GM19468 (cell line): ENCODE data around the gene CPLANE2.
A peak's percentile ranks its signal among the peaks of the same experiment; 100 is the strongest.
"Not testable (repeated sequence)": the region's sequence is repeated elsewhere in the genome, so short reads cannot be mapped to it uniquely, and the experiment has no call there.

ENCODE experiments used
- ATAC-seq: cut with Tn5 transposase; IDR thresholded peaks from one replicate; pipeline ENCODE4 v1.9.1; 2021; ENCODE audit warnings: mild to moderate bottlenecking, moderate library complexity, moderate number of reproducible peaks; ENCODE audit not compliant: unreplicated experiment; ENCODE audit errors: extremely low read depth

CPLANE2 gene

DNA sequence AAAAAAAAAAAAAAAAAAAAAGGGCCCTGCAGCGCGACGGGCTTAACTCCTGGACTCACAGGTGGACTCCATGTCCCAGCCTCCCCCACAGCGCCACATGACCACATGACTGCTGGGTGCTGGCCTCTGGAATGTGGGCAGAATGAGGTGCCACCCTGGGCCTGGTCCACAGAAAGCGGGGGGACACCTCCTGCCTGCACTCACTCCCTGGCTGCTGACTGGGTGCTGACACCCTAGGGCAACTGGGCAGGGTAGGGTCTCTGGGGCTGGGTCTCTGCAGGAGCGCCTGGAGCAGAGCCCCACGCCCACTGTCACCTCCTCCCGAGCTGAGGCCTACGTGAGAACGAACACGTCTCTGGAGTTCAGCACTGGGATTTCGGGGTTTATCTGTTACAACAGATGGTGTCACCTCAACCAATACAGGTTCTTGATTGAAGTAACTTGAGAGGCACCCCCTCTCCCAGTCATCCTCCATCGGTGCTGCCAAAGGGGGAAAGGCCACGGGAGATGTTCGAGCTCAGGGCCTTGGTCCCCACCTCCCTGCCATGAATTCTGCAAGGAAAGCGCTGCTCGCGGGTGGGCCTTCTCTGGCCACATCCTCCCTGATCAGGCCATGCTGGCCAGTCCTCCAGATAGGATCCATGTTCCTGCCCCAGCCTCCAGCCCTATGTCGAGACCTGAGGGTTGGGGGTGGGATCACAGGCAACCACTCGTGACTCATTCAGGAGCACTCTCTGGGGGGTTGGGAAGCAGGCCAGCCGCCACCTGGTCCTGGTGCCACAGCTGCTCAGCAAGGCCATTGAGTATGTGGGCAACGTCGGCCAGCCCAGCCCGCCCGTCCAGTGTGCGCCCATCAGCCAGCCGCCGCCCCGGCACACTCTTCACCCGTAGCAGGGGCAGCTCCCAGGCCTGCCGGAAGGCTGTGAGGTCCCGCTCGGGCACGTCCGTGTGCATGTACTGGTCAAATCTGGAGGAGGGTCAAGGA, 5.4 kb downstream of the CPLANE2 start:
- no peak for ATAC-seq

DNA sequence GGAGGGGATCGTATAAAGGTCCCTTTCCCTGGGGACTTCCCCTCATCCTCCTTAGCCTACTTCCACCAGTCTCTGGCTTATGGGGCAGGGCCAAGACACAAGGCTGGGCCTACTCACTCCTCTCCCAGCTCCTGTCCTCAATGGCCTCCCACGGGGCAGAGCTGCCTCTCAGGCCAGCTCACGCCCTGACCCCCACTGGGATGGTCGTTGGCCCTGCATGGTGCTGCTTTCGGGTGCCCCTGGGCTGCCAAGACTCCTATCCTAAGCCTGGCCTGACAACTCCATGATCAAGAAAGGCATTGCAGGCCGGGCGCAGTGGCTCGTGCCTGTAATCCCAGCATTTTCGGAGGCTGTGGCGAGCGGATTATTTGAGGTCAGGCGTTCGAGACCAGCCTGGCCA, 6.2 kb downstream of the CPLANE2 start:
- ATAC-seq, result no peak

DNA sequence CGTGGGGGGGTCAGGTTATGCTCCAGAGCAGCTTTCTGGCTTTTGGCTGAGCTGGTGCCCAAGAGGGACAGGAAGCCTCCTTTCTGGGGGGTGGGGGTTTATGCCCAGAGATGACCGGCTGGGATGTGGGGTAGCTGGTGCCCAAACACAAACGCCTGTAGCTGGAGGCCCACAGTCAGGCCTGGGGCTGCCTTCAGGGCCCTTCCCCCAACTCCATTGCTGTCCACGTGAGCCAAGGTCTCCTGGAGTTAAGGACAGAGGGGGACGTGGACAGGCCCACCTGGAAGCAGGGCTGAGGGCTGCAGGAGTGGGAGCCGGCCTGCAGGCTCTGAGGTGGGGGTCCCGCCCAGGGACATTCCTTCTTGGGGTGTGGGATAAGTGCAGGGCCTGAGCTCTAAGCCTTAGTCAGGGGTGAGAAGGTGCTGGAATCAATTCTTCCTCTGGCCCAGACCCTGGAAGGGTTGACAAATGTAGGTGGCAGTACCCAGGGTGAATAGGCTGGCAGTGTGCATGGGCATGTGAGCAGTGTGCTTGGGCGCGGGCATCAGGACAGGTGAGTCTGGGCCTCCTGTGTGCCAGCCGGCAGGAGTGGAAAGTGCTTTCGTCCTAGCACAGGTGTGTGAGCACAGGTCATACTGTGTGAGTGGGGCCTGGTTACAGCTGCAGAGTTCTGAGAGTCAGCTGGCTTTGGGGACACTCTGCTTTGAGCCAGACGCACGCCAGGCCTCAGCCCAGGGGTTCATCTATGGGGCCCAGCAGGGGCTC, 6.8 kb downstream of the CPLANE2 start:
- no peak for ATAC-seq

DNA sequence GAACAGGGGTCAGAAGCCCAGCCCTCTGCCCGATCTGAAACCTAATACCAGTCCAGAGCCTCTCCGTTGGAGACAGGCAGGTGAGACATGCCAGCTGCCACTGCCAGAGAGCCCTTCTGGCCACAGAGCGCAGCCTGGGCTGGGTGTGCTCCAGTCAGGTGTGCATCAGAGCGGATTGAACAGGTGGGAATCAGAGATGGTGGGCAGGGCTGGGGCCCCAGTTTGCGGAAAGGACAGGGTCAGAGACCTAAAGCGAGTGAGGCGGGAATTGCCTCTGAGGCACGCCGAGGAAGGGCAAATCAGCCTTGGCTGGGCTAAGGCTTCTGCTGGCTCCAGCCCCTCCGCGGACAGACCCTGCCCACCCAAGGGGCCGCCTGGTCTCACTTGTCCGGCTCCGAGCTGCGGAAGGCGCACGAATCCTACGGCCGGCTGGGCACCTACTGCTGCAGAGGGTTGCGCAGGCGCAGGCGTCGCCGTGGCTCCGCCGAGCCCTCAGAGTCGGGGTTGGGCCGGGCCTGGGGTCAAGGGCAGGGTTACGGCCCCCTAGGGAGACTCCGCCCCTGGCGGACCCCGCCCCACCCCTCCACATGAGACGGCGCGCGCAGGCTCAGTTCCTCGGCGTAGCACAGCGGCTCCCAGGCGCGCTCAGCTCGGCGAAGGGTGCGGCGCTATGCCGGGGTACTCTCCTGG, 10.3 kb downstream of the CPLANE2 start:
- ATAC-seq, result no peak

DNA sequence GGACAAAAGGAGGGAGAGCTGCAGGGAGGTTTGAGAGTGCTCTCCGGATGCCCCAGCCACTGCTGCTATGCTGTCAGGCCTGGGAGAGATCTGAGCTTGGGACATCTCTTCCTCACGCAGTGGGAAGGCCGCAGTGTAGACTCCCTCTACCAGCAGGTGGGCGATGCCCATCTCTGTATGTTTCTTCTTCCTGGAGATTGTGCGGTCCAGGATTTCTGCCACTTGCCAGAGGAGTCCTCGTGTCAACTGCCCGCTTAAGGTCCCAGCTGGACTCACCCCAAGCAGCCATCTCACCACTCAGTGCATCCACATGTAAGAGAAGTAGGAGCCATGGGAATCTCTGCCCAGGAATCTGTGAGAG, 10.9 kb downstream of the CPLANE2 start:
- ATAC-seq, result no peak

DNA sequence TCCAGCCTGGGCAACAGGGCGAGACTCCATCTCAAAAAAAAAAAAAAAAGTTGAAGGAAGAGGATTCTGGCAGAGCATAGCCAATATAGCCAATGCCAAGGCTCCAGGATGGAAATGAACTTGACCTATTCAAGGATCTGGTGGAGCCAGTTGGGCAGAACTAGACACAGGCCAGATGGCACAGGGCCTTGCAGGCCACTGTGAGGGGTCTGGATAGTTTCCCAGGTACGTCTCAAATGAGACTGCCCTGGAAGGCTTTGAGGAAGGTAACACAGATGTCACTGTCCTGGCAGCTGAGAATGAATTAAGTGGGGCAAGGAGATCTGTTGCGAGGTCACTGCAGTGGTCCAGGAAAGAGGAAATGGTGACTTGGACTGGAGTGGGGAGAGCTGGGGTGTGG, 12.5 kb downstream of the CPLANE2 start:
- ATAC-seq, result no peak

DNA sequence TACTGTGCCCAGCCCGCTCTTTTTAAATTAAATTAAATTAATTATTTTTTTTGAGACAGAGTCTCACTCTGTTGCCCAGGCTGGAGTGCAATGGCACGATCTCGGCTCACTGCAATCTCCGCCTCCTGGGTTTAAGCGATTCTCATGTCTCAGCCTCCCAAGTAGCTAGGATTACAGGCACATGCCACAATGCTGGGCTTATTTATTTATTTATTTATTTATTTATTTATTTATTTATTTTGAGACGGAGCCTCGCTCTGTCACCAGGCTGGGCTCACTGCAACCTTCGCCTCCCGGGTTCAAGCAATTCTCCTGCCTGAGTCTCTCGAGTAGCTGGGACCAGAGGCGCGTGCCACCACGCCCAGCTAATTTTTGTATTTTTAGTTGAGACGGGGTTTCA, 14.3 kb downstream of the CPLANE2 start:
- not testable (repeated sequence) for ATAC-seq

DNA sequence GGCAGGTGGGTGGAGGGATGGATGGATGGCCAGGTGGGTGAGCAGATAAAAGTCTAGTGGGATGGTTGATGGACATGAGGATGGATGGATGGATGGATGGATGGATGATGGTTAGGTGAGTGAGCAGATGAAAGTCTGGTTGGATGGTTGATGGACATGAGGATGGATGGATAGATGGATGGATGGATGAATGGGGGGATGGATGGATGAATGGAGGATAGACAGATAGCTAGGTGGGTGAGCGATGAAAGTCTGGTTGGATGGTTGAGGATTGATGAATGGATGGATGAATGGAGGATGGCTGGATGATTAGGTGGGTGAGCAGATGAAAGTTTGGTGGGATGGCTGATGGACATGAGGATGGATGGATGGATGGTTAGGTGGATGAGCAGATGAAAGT, 15.5 kb downstream of the CPLANE2 start:
- ATAC-seq, result no peak

DNA sequence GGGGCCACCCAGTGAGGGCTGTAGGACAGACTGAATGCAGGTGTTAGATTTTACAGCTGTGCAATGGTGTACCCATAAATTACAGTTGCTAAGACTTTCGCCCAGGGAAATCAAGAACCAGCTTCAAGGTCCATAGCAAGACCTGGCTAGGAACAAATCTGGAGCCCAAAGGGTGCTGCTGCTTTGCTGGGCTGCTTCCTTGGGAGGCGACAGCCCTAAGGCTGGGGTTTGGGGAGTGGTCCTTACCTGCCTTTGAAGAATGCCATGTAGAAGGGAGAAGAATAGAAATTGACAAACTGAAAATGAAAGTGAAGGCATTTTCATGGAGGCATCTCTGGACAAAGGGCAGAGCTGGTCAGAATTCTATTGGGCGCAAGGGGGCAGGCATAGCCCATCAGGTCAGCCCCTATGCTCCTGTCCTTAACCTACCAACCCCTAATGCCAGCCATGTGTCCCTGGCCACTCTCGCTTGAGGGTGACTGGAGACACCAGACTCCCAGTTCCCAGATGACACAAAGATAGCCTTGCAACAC, 16.9 kb downstream of the CPLANE2 start:
- ATAC-seq, result no peak

DNA sequence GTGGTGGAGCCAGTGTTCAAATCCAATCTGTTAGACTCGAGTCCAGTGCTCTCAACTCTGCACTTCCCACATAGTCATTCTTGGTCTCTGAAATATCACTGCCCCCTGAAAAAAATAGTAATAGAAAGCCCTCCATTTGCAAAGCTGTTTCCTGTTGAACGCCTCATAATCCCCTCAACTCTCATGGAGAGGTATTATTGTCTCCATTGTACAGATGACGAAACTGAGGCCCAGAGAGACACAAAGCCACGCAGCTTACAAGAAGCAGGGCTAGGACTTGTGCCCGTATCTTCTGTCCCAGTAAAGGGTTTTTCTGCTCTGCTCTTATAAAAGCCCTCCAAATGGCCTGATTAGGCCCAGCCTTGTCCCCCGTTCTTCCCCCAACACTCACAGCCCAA, 18.3 kb downstream of the CPLANE2 start:
- no peak for ATAC-seq

DNA sequence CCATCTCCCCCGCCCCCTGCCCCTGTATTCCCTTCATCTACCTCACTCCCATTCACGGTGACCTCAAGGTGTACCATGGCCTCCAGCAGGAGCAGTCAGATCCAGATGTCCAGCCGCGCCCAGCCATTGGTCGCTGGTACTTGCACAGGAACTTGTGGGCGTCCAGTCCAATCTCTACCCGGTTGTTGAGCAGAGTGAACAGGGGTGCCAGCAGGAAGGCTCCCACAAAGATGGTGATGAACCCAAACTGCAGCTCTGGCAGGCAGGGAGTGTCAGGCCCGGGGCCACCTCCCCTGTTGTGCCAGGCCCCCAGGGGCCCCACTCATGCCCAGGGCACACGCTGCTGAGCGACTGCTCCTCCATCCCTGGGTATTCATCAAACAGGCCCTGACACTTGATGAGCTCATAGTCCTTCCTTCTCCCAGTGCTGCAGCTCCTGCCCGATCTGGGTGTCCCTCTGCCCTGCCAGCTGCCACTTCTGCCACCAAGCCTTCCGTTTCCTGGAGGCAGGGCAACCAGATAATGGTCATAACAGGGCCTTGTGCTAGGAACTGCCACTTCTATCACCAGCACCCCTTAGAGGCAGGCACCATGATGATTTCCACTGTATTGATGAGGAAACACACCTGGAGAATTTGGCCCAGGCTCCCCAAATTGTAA, 18.8 kb downstream of the CPLANE2 start:
- ATAC-seq, result no peak

DNA sequence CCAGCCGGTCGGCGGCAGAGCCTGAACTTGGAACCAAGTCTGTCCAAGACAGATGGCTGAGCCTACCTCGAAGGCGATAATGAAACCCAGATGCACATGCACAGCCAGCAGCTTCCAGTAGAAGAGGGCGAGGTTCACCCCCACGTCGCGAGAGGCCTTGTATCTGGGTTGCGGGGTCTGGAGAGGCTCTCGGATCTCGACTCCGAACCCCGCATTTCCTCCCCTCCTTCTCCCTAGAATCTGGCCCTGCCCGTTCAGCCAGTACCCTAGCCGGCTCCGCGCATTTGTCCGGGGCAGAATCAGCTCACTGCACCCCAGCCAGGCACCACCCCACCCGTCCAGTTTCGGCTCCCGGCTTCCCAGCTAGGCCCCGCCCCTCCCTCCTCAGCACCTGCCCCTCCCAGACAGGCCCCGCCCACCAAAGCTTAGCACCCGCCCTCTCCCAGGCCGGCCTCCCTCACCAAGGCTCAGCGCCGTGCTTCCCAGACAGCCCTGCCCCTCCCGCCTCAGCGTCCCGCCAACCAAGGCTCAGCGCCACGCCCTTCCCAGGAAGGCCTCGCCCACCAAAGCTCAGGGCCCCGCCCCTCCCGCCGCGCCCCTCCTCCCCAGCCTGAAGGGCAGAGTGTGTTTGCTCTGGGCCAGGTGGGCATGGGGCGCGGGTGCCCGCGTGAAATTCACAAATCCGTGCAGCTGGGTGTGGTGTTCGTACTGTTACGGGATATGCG, 19.8 kb downstream of the CPLANE2 start:
- ATAC-seq, result peak; percentile 78

DNA sequence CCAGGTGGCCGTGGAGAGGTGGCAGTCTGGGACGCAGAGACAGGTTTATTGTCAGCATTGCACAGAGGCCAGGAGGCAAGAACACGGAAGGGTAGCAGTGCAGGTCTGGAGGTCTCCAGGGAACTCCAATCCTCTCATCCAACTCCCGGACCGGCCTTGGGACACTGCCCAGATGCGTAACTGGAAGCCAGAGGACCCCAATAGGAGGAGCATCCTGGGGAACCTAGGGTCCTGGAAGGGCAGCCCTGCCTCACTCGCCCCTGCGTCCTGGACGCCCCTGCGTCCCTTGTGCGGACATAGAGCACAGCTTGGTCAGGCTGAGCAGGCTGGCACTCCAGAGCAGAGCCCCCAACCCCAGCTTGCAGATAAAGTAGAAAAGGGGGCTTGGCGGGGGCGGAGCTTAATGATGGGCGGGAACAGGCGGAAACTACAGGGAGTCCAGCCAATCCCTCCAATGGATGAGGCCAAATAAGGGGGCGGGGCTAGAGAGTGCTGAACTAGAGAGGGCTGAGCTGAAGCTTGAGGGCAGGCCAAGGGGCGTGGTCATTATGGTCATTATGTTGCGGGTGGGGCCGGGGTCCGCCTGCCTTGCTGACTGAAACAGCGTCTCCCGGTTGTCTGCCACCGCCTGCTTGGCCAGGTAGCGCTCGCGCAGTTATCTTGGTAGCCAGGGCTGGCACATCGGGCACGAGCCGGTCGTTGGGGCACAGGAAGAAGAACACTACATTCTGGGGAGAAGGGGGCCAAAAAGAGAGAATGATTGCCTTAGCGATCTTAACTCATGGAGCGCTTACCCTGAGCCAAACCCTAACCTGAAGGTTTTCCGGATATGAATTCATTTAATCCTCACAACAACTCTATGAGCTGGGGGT, 20.9 kb downstream of the CPLANE2 start:
- ATAC-seq, result no peak

DNA sequence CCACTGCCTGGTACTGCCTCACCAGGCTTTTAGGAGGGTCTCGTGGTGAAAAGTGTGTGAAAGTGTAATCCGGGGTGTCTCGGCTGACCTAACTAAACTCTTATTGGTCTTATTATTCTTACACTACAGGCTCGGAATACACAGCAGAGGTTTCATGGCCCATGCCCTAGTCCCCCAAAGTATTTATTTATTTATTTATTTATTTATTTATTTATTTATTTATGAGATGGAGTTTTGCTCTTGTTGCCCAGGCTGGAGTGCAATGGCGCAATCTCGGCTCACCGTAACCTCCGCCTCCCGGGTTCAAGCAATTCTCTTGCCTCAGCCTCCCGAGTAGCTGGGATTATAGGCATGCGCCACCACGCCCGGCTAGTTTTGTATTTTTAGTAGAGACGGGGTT, 21.7 kb downstream of the CPLANE2 start:
- ATAC-seq, result not testable (repeated sequence)

DNA sequence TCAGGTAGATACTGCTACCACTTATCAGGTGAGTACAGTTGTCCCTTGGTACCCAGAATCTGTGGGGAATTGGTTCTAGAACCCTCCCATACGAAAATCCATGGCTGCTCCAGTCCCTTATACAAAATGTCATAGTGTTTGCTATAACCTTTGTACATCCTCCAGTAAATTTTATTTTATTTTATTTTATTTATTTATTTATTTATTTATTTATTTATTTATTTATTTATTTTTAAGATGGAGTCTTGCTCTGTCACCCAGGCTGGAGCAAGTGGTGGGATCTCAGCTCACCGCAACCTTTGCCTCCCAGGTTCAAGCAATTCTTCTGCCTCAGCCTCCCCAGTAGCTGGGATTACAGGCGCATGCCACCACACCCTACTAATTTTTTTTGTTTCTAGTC, 23.4 kb downstream of the CPLANE2 start:
- ATAC-seq, result not testable (repeated sequence)

DNA sequence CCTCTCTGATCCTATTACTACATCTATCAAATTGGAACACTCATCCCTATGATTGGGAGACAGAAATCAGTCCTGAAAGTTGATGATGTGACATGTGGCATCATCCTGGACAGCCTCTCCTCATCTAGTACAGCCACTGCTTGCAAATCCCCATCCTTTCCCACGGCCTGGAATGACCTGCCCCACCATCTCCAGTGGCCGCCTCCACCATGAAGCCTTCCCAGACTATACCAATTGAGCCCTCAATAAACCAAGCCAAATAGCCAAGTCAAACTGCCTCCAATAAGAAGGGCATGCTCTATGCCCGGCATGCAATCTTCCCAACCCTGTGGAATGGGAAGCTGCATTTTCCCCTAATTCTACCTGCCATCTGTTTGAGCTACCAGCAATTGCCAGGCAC, 24.0 kb downstream of the CPLANE2 start:
- no peak for ATAC-seq

DNA sequence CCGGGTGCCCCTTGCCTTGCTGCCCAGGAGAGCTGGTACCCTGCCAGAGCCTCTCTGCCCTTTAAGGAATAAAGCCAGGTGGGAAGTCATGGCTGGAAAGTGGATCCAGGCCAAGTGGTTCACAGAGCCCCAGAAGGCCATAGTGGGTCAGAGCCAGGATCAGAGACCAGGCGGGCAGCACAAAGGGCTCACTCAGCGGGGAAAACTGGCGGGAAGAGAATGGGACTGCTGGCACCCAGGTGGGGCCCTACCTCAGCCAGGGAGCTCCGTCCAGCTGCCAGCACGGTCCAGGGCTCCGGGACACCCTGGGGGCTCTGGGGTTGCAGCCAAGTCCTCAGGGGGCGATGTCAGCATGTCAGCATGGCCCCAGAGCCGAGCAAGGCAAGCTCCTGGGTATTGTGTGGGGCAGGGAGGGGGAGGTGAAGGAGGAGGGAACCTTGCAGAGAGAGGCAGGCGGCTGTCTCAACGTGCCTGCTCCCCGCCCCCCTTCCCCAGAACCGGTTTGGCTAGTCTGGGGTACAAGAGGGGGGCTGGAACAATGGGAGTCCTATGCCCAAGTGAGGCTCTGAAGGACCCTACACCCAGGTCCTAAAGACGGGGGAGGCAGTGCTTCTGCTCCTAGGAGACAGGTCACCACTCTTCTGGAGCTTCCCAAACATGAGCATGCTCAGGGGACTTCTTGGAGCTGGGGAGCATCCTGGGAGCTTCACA, 24.6 kb downstream of the CPLANE2 start, which contains the start of gene ARHGEF19:
Gene ARHGEF19, minus strand, starts transcription at position 402 of the 711 bp plus-strand sequence. CDS start 3,598 bp downstream, outside the sequence.
- no peak for ATAC-seq

DNA sequence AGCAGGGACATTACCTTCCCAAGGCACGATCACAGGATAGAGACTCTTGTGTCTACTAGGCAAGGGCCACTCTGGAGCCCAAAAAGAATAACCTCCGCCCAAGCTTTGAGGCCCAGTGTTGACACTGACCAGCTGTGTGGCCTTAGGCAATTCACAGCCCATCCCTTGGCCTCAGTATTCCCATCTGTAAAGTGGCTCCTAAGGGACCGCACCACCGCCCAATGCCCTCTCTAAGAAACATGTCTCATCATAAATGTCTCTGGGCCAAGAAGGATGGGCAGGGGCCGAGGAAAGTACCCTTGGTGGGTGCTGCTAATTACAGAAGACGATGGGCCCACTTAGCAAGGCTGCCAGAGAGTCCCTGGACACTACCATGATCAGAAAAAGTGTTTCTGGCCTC, 25.2 kb downstream of the CPLANE2 start:
- ATAC-seq, result no peak
